Measurements from ENCODE around the gene COL20A1.

Gene COL20A1

GRCh38 chr20:63277466-63278272 lies 15.3 kb upstream of the COL20A1 start:
- no peak for DNase-seq (ENCODE audit: low read depth in 1 of 2, low spot score in 1 of 2)

GRCh38 chr20:63278661-63279060 lies 14.3 kb upstream of the COL20A1 start:
- DNase-seq (ENCODE audit: low read depth in 1 of 2, low spot score in 1 of 2) = no peak

GRCh38 chr20:63279931-63280330 lies 13.1 kb upstream of the COL20A1 start:
- no peak for DNase-seq (ENCODE audit: low read depth in 1 of 2, low spot score in 1 of 2)

GRCh38 chr20:63280371-63280770 lies 12.6 kb upstream of the COL20A1 start:
- no peak for DNase-seq (ENCODE audit: low read depth in 1 of 2, low spot score in 1 of 2)

GRCh38 chr20:63280929-63281545 lies 11.9 kb upstream of the COL20A1 start:
- DNase-seq (ENCODE audit: low read depth in 1 of 2, low spot score in 1 of 2) = no peak

GRCh38 chr20:63281742-63282665 lies 11.0 kb upstream of the COL20A1 start:
- DNase-seq (ENCODE audit: low read depth in 1 of 2, low spot score in 1 of 2) = no peak

- no peak for DNase-seq (ENCODE audit: low read depth in 1 of 2, low spot score in 1 of 2)
Measured at GRCh38 chr20:63282946-63283345, 10.0 kb upstream of the COL20A1 start.

- no peak for DNase-seq (ENCODE audit: low read depth in 1 of 2, low spot score in 1 of 2)
Measured at GRCh38 chr20:63283397-63284082, 9.4 kb upstream of the COL20A1 start.

GRCh38 chr20:63284083-63284440 lies 8.9 kb upstream of the COL20A1 start:
- no peak for DNase-seq (ENCODE audit: low read depth in 1 of 2, low spot score in 1 of 2)

- DNase-seq (ENCODE audit: low read depth in 1 of 2, low spot score in 1 of 2) = no peak
Measured at GRCh38 chr20:63284544-63284949, 8.4 kb upstream of the COL20A1 start.

- no peak for DNase-seq (ENCODE audit: low read depth in 1 of 2, low spot score in 1 of 2)
Measured at GRCh38 chr20:63284981-63285524, 7.9 kb upstream of the COL20A1 start.

GRCh38 chr20:63285636-63286615 lies 7.1 kb upstream of the COL20A1 start:
- no peak for DNase-seq (ENCODE audit: low read depth in 1 of 2, low spot score in 1 of 2)

- no peak for DNase-seq (ENCODE audit: low read depth in 1 of 2, low spot score in 1 of 2)
Measured at GRCh38 chr20:63286781-63287696, 5.9 kb upstream of the COL20A1 start.

GRCh38 chr20:63287697-63288580 lies 5.0 kb upstream of the COL20A1 start:
- DNase-seq (ENCODE audit: low read depth in 1 of 2, low spot score in 1 of 2) = no peak

GRCh38 chr20:63288581-63289251 lies 4.3 kb upstream of the COL20A1 start:
- DNase-seq (ENCODE audit: low read depth in 1 of 2, low spot score in 1 of 2) = no peak

GRCh38 chr20:63289311-63290135 lies 3.5 kb upstream of the COL20A1 start:
- DNase-seq (ENCODE audit: low read depth in 1 of 2, low spot score in 1 of 2) = no peak
